DOHH2 (cell line): ENCODE data around the gene PHKG1.
"Not testable (repeated sequence)": the region's sequence is repeated elsewhere in the genome, so short reads cannot be mapped to it uniquely, and the experiment has no call there.

Source experiments
- H3F3A ChIP-seq: fragments of 200-600 bp; sonication (generic), shearing (Covaris generic); 2 replicates; pipeline ENCODE4 v1.6.0; 2016; ENCODE audit warnings: antibody characterized with exemption, mild to moderate bottlenecking; ENCODE audit not compliant: control insufficient read depth, insufficient read depth
- H3K27ac ChIP-seq: fragments of 200-600 bp; sonication (generic); 2 replicates; pipeline ENCODE4 v1.5.1; 2014; ENCODE audit warnings: low read depth, mild to moderate bottlenecking, low read length, moderate library complexity
- H3K27me3 ChIP-seq: fragments of 200-600 bp; sonication (generic); 2 replicates; pipeline ENCODE4 v1.6.1; 2014; ENCODE audit warnings: mild to moderate bottlenecking, low read length, mixed read lengths; ENCODE audit not compliant: control insufficient read depth
- H3K36me3 ChIP-seq: fragments of 200-600 bp; sonication (generic); 2 replicates; pipeline ENCODE4 v1.6.1; 2014; ENCODE audit warnings: mild to moderate bottlenecking, low read length, moderate library complexity, mixed read lengths; ENCODE audit not compliant: control insufficient read depth
- H3K4me1 ChIP-seq: fragments of 200-600 bp; sonication (generic); 2 replicates; pipeline ENCODE4 v1.6.1; 2014; ENCODE audit warnings: mild to moderate bottlenecking, low read length, mixed read lengths; ENCODE audit not compliant: control insufficient read depth
- H3K4me2 ChIP-seq: fragments of 200-600 bp; sonication (generic); 2 replicates; pipeline ENCODE4 v1.6.0; 2014; ENCODE audit warnings: mild to moderate bottlenecking, low read length, moderate library complexity
- H3K4me3 ChIP-seq: fragments of 200-600 bp; sonication (generic); 2 replicates; pipeline ENCODE4 v1.5.1; 2014; ENCODE audit warnings: mild to moderate bottlenecking, low read length, mixed read lengths
- H3K79me2 ChIP-seq: fragments of 200-600 bp; sonication (generic); 2 replicates; pipeline ENCODE4 v1.6.1; 2014; ENCODE audit warnings: mild to moderate bottlenecking, low read length, mixed read lengths; ENCODE audit not compliant: control insufficient read depth
- H3K9me2 ChIP-seq: fragments of 200-600 bp; sonication (generic); replicated peaks from 2 replicates; pipeline ENCODE4 v1.6.1; 2014; ENCODE audit warnings: mild to moderate bottlenecking, low read length, mixed read lengths; ENCODE audit not compliant: control insufficient read depth
- H3K9me3 ChIP-seq: fragments of 200-600 bp; sonication (generic); 2 replicates; pipeline ENCODE4 v1.6.1; 2014; ENCODE audit warnings: antibody characterized with exemption, low read length, mixed read lengths; ENCODE audit not compliant: control insufficient read depth, insufficient read depth
- H4K20me1 ChIP-seq: fragments of 200-600 bp; sonication (generic); 2 replicates; pipeline ENCODE4 v1.6.0; 2014; ENCODE audit warnings: low read depth, mild to moderate bottlenecking, antibody characterized with exemption, low read length, moderate library complexity; ENCODE audit not compliant: control insufficient read depth, insufficient read depth
- CTCF ChIP-seq: fragments of 200-600 bp; sonication (generic); IDR thresholded peaks from one replicate; pipeline ENCODE4 v1.5.1; 2014; ENCODE audit warnings: antibody characterized with exemption, mild to moderate bottlenecking, low read depth, low read length; ENCODE audit not compliant: poor library complexity, severe bottlenecking
- EZH2phosphoT487 ChIP-seq: fragments of 200-600 bp; sonication (generic); IDR thresholded peaks from 2 replicates; pipeline ENCODE4 v1.6.1; 2017; ENCODE audit warnings: borderline replicate concordance, mild to moderate bottlenecking, antibody characterized with exemption, low read length, moderate library complexity, mixed read lengths

PHKG1 gene

GRCh38 chr7:56097700-56098099 is 4.9 kb upstream of the PHKG1 start:
- Histone ChIP-seq H3K4me2 (no peak overlapping the region), H3K36me3 (peaks cover 37% of the 10 kb centered on the region), H3K4me1 (peaks cover 7% of the 10 kb centered on the region; the same call in 1 of the 2 replicates), H3F3A (peaks cover 40% of the 10 kb centered on the region), H3K4me3 (no peak overlapping the region), H3K27me3 (no peaks in the 10 kb centered on the region), H3K79me2 (peaks cover 3% of the 10 kb centered on the region), H3K27ac (no peak overlapping the region), H3K9me3 (no peaks in the 10 kb centered on the region), H4K20me1 (peaks cover 19% of the 10 kb centered on the region), H3K9me2 (no peaks in the 10 kb centered on the region)
- TF ChIP-seq CTCF (no peak), EZH2phosphoT487 (no peak)

GRCh38 chr7:56092388-56092787 is 364 bp downstream of the PHKG1 start:
- H4K20me1 ChIP-seq, H3K27ac ChIP-seq, H3K4me2 ChIP-seq, H3K4me3 ChIP-seq, H3K9me2 ChIP-seq, H3K9me3 ChIP-seq, H3K4me1 ChIP-seq, H3F3A ChIP-seq, H3K79me2 ChIP-seq, H3K27me3 ChIP-seq, H3K36me3 ChIP-seq: not testable (repeated sequence)

- Histone ChIP-seq H3K79me2 (no peaks in the 10 kb centered on the region), H3K36me3 (peaks cover 5% of the 10 kb centered on the region; the same call in 1 of the 2 replicates), H3K27ac (no peak overlapping the region), H3K27me3 (no peaks in the 10 kb centered on the region), H3K9me3 (no peaks in the 10 kb centered on the region), H3K4me3 (no peak overlapping the region), H3K4me1 (no peaks in the 10 kb centered on the region), H3K9me2 (no peaks in the 10 kb centered on the region), H4K20me1 (peaks cover 3% of the 10 kb centered on the region; the same call in 1 of the 2 replicates), H3K4me2 (no peak overlapping the region), H3F3A (0 out of 2 replicates have a peak, but pooled peaks cover 2% of the 10 kb centered on the region)
- no peak for TF ChIP-seq EZH2phosphoT487
- no peak for TF ChIP-seq CTCF
Observed at GRCh38 chr7:56091591-56091990, 1.2 kb downstream of the PHKG1 start.

GRCh38 chr7:56087445-56087844 is 5.3 kb downstream of the PHKG1 start:
- Histone ChIP-seq H3K9me3 (no peaks in the 10 kb centered on the region), H3K27ac (no peak overlapping the region), H3K9me2 (no peaks in the 10 kb centered on the region), H3K79me2 (no peaks in the 10 kb centered on the region), H3K4me1 (no peaks in the 10 kb centered on the region), H3K4me2 (no peak overlapping the region), H3K27me3 (no peaks in the 10 kb centered on the region), H4K20me1 (peaks cover 10% of the 10 kb centered on the region; the same call in 1 of the 2 replicates), H3F3A (no peaks in the 10 kb centered on the region), H3K4me3 (no peak overlapping the region), H3K36me3 (peaks cover 5% of the 10 kb centered on the region; the same call in 1 of the 2 replicates)
- no peak for TF ChIP-seq CTCF
- no peak for TF ChIP-seq EZH2phosphoT487
